PC-9 (cell line): ENCODE measurements around the gene DAPK1. TPM values are rescaled to one million over a fixed set of nuclear protein-coding genes. Genes with fewer than 3 reads are reported as not detected.

ENCODE experiments used
- BruUV-seq: library from RNA; stranded (reverse); fragments of 400-500 nt; replicated peaks from 2 replicates; lab custom pipeline; 2021; lab: Mats Ljungman, UMichigan
- CTCF ChIA-PET: fragments of 300-600 bp; sonication (Branson Sonifier 250); formaldehyde crosslinking; loops from one replicate; lab custom pipeline; 2022; ENCODE audit warnings: antibody characterized with exemption; lab: Charles Lee
- POLR2A ChIA-PET: fragments of 300-600 bp; sonication (Branson Sonifier 250); formaldehyde crosslinking; loops from one replicate; lab custom pipeline; 2022; ENCODE audit warnings: antibody characterized with exemption; ENCODE audit not compliant: unreplicated experiment; lab: Charles Lee
- DNase-seq, 2 experiments: peaks; one replicate each; pipeline versions ENCODE4 v3.0.0 to v3.0.0-alpha.2; 2015 to 2022; ENCODE audit warnings: mixed read lengths in 1 of 2
- H2AFZ ChIP-seq: fragments of 200-600 bp; sonication (generic); 2 replicates; pipeline ENCODE4 v1.8.1; 2017; ENCODE audit warnings: antibody characterized with exemption
- H3F3A ChIP-seq: fragments of 200-600 bp; sonication (generic); 2 replicates; pipeline ENCODE4 v1.8.1; 2017; ENCODE audit warnings: antibody characterized with exemption, mild to moderate bottlenecking, low read depth; ENCODE audit not compliant: insufficient read depth
- H3K27ac ChIP-seq: fragments of 200-600 bp; sonication (generic); 2 replicates; pipeline ENCODE4 v1.6.1; 2016; ENCODE audit warnings: mixed run types
- H3K27me3 ChIP-seq: fragments of 200-600 bp; sonication (generic); 2 replicates; pipeline ENCODE4 v1.6.1; 2016; ENCODE audit warnings: low read depth, mixed run types; ENCODE audit not compliant: insufficient read depth
- H3K36me3 ChIP-seq: fragments of 200-600 bp; sonication (generic); 2 replicates; pipeline ENCODE4 v1.6.1; 2016; ENCODE audit warnings: low read depth, mixed run types
- H3K4me1 ChIP-seq: fragments of 200-600 bp; sonication (generic); replicated peaks from 2 replicates; pipeline ENCODE4 v1.6.1; 2016; ENCODE audit warnings: mixed run types; ENCODE audit not compliant: insufficient read depth
- H3K4me2 ChIP-seq: fragments of 200-600 bp; sonication (generic); 2 replicates; pipeline ENCODE4 v1.6.1; 2017; ENCODE audit warnings: mixed run types
- H3K4me3 ChIP-seq: fragments of 200-600 bp; sonication (generic); 2 replicates; pipeline ENCODE4 v1.6.1; 2016; ENCODE audit warnings: mixed run types
- H3K79me2 ChIP-seq: fragments of 200-600 bp; sonication (generic); 2 replicates; pipeline ENCODE4 v1.6.1; 2017; ENCODE audit warnings: low read depth, mixed run types
- H3K9me2 ChIP-seq: fragments of 200-600 bp; sonication (generic); 2 replicates; pipeline ENCODE4 v1.8.1; 2017; ENCODE audit warnings: mild to moderate bottlenecking; ENCODE audit not compliant: insufficient read depth
- H3K9me3 ChIP-seq: fragments of 200-600 bp; sonication (generic); 2 replicates; pipeline ENCODE4 v1.8.1; 2016; ENCODE audit warnings: low read depth; ENCODE audit not compliant: insufficient read depth
- H4K20me1 ChIP-seq: fragments of 200-600 bp; sonication (generic); 2 replicates; pipeline ENCODE4 v1.8.1; 2017; ENCODE audit not compliant: insufficient read depth
- CTCF ChIP-seq: fragments of 200-600 bp; sonication (generic); conservative IDR thresholded peaks from 2 replicates; pipeline ENCODE4 v1.6.1; 2017; ENCODE audit warnings: mixed run types, antibody characterized with exemption, mild to moderate bottlenecking, moderate library complexity
- EZH2 ChIP-seq: fragments of 200-600 bp; sonication (generic); IDR thresholded peaks from 2 replicates; pipeline ENCODE4 v1.8.0; 2017; ENCODE audit warnings: antibody characterized with exemption, low read depth
- intact Hi-C: fragments of 100-400 bp; cut with micrococcal nuclease; formaldehyde crosslinking; loops from one replicate; pipeline ENCODE4 v1.10.0; 2022; ENCODE audit not compliant: unreplicated experiment
- total RNA-seq: library from RNA; stranded (reverse); gene quantifications from 2 replicates; pipeline ENCODE4 v1.2.3, GENCODE V29; 2021

The DAPK1 gene
- total RNA-seq, 1 experiment from 2014 or later: 100 TPM

DNA sequence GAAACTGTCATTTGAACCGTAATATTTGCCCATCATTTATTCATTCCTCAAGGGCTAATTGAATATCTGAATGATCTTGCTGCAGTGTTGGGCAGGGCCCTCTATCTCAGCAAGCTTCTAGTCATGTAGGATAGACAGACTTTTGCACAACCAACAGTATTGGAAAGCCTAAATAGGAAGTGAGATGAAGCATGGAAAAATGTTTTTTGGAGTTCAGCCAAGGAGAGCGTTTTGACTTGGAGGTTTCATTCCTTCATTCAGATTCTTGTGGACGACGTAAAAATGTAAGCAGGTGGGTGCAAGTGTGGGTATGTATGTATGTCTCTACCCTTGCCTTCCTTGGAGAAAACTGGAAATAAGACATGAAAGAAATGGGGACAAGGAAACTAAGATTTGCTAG, 15.5 kb downstream of the DAPK1 start:
- no peaks in the 10 kb centered on the region for H3K9me3 ChIP-seq
- H3K4me3 ChIP-seq: no peak overlapping the region
- TF ChIP-seq EZH2: no peak
- no peak for TF ChIP-seq CTCF
- H3K4me2 ChIP-seq: no peak overlapping the region
- H4K20me1 ChIP-seq: no peaks in the 10 kb centered on the region
- peaks cover 31% of the 10 kb centered on the region for H3K79me2 ChIP-seq
- BruUV-seq: no TSS peak
- CTCF ChIA-PET: interaction anchor here (0.6 kb wide), 1 partner anchor 332 kb away, joined by 4 read pairs; no protein-coding TSS in a partner anchor
- H3F3A ChIP-seq: peaks cover 13% of the 10 kb centered on the region; the same call in 1 of the 2 replicates
- no peaks in the 10 kb centered on the region for H3K27me3 ChIP-seq
- no peak overlapping the region for H3K27ac ChIP-seq
- no peak overlapping the region for H2AFZ ChIP-seq
- no peaks in the 10 kb centered on the region for H3K9me2 ChIP-seq
- POLR2A ChIA-PET: no interaction called here
- intact Hi-C loops: no loop called here
- no peak for DNase-seq
- peaks cover 27% of the 10 kb centered on the region for H3K4me1 ChIP-seq
- no peaks in the 10 kb centered on the region; the same call in 1 of the 2 replicates for H3K36me3 ChIP-seq

DNA sequence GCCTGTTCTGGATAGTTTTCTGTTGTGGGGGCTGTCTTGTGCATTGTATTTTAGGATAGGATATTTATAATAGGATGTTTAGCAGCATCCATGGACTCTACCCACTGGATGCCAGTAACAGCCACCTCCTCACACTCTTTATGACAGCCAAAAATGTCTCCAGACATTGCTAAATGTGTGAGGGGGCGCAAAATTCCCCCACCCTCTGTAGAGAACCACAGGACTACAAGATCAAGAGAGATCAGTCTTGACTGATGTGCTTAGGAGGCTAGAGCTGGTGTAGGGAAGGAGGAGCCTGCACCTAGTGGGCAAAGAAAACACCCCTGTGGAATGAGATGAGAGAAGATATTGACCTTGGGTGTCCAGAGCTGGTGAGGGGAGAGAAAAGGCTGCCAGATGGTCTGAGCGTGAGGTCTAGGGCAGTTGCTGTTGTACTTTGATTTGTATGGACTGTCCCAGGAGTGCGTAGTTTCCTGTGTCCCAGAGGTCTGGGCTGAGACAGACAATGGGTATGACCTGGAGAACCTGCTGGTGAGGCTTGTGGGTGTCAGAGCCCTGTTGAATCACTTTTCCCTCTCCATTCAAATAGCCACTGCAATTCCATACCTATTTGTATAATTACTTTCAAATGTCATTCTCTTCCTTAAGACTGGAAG, 16.3 kb downstream of the DAPK1 start:
- no peak for DNase-seq
- Histone ChIP-seq H3K9me3 (no peaks in the 10 kb centered on the region), H3K27me3 (no peaks in the 10 kb centered on the region), H3K4me3 (no peak overlapping the region), H3K27ac (no peak overlapping the region), H3F3A (peaks cover 13% of the 10 kb centered on the region; the same call in 1 of the 2 replicates), H3K79me2 (peaks cover 36% of the 10 kb centered on the region), H4K20me1 (no peaks in the 10 kb centered on the region), H2AFZ (no peak overlapping the region), H3K9me2 (no peaks in the 10 kb centered on the region), H3K4me2 (no peak overlapping the region), H3K4me1 (peaks cover 27% of the 10 kb centered on the region), H3K36me3 (no peaks in the 10 kb centered on the region; the same call in 1 of the 2 replicates)
- BruUV-seq: no TSS peak
- intact Hi-C loops: no loop called here
- ChIA-PET CTCF (interaction anchor here (0.6 kb wide), 1 partner anchor 27 kb away, joined by 5 read pairs; no protein-coding TSS in a partner anchor), POLR2A (no interaction called here)
- TF ChIP-seq CTCF (no peak), EZH2 (no peak)

DNA sequence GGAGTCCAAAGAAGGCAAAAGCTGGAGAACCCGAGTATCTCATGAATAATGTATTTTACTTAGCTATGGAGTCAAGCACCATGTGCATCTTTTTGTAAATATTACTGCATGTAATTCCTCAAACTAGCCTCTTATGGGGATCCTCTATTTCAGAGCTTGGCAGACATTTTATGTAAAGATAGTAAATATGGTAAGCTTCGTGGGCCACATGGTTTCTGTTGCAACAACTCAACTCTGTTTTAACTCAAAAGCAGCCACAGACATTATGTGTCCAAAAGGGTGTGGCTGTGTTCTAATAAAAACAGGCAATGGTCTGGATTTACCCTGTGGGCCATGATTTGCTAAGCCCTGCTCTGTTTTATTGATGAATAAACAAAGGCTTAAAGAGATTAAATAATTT, 17.3 kb downstream of the DAPK1 start:
- POLR2A ChIA-PET: interaction anchor here (0.6 kb wide), 1 partner anchor 233 kb away, joined by 20 read pairs; no protein-coding TSS in a partner anchor
- Histone ChIP-seq H3K79me2 (peaks cover 36% of the 10 kb centered on the region), H3K27ac (no peak overlapping the region), H4K20me1 (no peaks in the 10 kb centered on the region), H3K9me2 (no peaks in the 10 kb centered on the region), H3K4me3 (no peak overlapping the region), H3K27me3 (no peaks in the 10 kb centered on the region), H3K9me3 (no peaks in the 10 kb centered on the region), H3K4me1 (peaks cover 27% of the 10 kb centered on the region), H2AFZ (no peak overlapping the region), H3K36me3 (no peaks in the 10 kb centered on the region; the same call in 1 of the 2 replicates), H3F3A (peaks cover 13% of the 10 kb centered on the region; the same call in 1 of the 2 replicates), H3K4me2 (no peak overlapping the region)
- no TSS peak for BruUV-seq
- CTCF ChIA-PET: no interaction called here
- intact Hi-C loops: loop anchor here (5.0 kb wide), 1 partner anchor 178 kb away; no protein-coding TSS in a partner anchor
- TF ChIP-seq CTCF (no peak), EZH2 (no peak)
- no peak for DNase-seq
